HUDEP-2 (cell line): ENCODE results near the gene NAV3.

Experiments used
- DNase-seq, 76 experiments: peaks; one replicate each; lab custom pipeline; 2025; ENCODE audit not compliant: unreplicated experiment in 76 of 76; lab: John Stamatoyannopoulos, UW

Gene NAV3

DNA sequence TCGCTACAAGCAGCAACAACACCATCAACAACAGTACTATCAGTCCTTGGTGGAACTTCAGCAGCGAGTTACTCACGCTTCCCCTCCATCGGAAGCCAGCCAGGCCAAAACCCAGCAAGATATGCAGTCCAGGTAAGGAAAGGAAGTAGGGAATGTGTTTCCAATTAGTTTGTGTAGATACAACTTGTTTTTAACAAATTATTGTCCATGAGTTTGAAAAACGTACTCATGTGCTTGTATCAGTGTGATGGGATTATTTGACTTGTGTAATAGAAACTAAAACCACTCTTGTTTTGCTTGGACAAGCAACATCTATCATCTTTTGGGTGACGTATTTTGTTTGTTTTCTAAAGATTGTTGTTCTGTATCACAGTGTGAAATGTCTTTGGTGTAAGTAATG lies 137.9 kb downstream of the NAV3 start:
- no peak for DNase-seq

DNA sequence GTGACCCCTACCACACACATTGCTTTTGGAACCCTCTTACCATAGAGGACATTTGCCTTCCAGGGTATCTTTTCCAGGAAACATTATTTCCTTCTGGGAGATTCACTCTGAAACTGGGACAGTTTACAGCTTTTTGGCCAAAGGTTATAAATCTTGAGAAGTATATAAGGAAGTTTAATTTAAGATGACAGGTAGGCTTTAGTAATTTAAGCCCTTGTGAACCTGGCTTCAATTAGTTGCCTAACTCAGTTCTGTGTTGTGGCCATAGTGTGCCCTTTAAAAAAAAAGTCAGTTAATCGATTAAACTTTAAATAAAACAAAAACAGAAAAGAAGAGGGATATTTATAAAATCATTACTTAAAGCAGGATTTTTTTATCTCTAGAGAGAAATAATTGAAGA lies 142.9 kb downstream of the NAV3 start:
- no peak for DNase-seq

DNA sequence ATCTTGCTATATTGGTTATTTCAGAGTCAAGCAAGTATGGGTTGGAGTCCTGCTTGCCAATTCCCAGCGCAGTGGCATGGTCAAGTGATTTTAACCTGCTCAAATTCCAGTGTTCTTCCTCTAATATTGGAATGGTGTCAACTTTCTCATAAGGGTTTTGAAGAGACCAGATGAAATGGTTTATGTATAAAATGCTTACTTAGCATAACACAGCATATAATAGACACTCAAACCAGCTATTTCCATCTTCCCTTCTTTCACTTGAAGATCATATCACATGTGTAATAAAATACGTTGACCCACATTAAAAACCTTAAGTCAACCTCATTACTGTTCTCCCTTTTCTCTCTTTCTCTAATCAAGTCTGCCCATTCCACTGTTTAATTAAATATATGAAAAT lies 144.0 kb downstream of the NAV3 start:
- no peak for DNase-seq

DNA sequence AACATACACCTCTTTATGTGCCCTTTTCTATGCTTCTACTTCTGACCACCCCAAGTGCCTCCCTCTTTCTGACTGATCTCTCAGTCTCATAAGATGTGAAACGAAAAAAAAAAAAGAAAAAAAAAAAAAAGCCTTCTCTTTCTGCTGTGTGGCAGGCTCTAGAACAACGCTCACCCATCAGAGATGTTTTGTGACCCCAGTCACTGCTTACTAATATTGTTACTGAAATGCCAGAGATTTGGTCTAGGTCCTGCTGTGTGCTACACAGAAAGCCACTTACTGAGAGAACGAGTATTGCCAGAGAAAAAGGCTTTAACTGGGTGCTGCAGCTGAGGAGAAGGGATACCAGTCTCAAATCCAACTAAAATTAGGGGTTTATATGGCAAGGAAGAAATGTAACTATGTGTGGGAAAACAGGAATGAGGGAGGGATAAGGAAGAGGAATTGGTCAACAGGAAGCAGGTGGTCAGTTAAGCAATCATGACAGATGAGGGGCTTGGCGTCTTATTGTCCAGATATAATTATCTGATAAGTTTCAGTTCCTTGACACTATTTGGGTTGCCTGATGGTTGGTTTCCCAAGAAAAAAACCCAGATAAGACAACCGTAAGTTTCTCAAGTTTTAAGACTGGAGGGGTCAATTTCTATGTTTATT lies 149.0 kb downstream of the NAV3 start:
- no peak for DNase-seq

DNA sequence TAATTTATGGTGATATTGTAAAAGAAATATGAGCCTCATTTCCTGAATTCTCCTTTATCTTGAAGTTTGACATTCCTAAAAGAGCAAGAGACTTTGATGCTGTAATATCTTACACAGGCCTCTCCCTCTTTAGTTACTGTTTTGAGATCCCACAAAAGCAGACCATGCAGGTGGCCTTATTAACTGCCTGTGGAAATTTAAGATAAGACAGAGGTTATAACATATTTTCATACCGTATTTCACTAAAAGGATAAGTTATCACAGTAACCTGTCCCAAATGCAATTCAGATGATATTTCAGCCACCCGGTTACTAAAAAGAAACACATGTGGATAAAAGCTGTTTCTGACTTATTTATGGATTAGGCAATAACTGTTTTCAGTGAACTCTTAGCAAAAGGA lies 150.1 kb downstream of the NAV3 start:
- no peak for DNase-seq

DNA sequence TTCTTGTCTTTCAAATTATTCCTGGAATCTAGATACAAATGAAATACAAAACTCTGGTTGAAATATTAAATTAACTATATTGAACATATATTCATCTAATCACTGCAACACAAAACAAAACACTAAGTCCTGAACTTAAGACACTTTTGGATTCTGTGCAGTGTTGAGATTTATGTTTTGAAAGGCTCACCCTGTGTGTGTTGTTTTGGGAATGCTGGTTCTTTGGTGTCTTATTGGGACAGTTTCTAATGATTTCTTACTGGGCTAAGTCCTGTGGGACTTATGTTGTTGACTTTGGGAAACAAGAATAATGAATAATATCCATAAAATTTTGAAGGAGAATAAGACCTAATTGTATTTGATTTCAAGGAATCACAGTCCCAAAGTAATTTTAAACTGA lies 153.2 kb downstream of the NAV3 start:
- DNase-seq = no peak

DNA sequence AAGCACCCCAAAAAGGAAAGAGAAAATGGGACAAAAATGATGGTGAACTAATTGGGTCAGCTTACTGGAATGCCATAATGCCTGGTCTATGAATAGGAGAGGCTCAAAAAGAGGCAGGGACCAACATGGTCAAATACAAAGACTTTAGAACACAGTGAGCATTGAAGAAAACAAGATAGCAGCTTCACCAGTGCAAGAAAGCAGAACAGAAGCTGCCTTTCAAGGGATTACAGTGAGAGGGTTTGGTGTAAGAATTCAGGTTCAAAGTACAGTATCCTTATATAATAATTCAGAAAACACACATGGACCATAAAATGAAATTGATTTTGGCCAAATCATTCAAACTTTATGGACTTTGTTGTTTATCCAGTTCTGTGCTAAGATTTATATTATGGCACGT lies 162.1 kb downstream of the NAV3 start:
- DNase-seq = no peak

DNA sequence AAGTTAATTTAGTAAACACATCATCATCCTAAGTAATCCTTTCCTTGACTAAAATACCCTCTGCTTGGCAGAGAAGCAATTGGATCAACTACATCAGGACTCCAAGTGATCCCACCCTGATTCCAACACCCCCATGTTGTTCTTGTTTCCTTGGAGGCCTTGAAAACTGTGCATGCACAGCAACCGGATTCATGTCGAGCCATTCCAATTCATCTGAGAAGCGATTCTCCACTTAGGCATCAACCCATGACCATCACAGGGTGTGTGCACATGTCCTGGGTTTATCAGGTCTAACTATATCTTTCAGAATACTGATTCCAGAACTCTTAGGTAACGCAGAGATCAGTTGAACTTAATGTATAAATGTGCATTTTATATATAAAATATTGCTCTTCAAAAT lies 163.0 kb downstream of the NAV3 start:
- DNase-seq = no peak

DNA sequence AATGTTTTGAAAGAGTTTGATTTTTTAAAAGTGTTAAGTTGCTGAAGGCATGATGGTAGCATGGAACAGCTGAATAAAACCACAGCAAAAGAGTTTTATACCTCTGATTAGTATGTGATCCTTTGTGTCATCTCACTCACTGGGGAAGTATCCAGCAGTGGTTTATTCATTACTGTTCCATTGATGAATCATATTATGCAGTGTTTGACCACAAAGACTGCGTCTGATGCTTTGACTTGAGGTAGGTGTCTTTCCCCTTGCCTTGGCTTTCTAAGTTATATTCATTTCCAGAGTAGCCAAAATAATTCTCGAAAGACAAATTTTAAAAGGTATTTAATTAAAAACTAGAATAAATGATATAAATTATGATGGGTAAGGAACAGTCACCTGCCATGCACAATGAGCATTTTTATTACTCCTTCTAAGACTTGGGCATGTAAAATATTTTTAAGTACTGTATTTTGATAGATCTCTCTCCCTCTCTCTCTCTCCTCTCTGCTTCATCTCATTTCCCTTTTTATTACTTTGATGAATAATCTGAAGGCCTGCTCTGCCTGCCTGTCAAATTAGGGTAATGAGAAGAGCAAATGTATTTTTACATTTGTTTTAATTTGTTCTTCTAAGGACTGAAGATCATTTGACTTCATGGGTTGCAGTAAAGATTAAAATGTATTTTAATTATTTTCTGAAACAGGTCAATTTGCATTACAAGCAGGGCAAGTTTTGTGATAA lies 164.9 kb downstream of the NAV3 start:
- DNase-seq = no peak

DNA sequence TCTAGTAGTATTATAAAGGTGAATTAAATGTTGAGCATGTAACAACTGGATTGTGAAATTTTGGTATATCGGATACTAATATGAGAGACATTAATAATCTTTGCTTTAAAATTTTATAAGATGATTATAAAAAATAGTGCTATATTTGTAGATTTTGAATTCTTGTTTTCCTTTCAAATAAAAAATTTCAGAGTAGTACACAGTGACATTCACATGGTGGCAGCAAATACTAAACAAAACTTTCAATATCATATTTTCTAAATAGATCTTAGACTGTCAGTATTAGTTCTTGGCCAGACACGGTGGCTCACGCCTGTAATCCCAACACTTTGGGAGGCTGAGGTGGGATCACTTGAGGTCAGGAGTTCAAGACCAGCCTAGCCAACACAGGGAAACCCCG lies 166.0 kb downstream of the NAV3 start:
- no peak for DNase-seq

DNA sequence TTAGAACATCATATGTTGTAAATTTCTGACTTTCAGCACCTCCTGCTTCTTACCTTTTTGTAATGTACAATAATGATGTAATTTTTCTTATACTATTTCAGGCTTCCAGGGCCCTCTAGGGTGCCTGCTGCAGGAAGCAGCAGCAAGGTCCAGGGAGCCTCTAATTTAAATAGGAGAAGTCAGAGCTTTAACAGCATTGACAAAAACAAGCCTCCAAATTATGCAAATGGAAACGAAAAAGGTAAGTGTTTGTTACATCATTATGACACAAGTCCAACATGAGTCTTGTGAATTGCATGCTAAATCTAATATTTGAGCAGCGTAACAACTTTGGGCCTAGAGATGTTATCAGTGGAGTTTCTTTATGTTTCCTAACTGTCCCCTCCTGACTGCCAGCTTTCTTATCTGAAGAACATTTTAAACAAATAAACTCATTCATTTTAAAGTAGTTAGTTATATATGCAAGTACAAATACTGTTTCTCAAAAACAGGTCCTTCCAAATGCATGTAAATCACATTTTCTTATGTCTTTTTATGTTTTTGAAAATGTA lies 167.6 kb downstream of the NAV3 start:
- DNase-seq = no peak

DNA sequence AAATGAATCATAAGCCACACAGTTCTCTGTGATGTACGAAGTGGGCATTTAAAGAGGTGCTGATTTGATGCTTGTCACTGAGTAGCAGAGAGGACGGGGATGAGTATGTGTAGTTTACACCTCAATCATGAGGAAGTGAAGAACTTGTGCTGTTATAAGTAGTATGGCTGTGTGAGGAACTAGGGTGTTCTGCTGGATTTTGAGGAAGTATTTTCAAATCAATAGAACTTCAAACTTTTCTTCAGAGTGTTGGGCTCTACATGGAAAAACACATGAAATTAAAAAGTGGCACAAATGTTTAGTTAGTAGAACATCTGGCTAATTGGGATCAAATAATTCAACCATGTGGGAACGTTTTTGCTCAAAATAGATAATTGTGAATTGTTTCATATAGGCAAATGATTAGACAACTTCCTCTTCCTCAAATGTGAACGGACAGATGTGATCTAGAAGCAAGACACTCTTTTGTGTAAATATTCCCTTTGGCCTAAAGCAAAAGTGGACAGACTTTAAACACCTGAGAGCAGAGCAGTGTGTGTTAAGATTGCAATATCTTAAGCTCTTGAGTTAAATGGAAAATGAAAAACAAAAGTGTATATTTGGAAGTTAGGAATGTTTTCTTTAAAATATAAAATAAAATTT lies 168.5 kb downstream of the NAV3 start:
- no peak for DNase-seq

DNA sequence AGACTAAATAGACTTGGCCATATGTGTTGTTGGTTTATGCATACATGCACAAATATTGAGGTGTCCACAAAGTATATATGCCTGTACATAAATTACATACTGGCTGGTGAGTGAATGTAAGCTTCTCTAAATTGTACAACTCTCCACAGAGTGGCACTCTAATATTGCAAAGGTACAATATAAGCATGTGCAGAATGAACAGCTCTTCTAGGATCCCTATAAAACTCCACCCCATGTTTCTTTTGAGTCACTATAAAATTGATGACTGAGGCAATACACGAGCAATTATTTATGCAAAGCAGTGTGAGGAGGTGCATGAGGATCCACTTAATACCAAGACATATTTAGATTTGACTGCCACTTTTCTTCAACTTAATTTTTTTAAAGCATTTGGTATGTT lies 172.2 kb downstream of the NAV3 start:
- DNase-seq = no peak

DNA sequence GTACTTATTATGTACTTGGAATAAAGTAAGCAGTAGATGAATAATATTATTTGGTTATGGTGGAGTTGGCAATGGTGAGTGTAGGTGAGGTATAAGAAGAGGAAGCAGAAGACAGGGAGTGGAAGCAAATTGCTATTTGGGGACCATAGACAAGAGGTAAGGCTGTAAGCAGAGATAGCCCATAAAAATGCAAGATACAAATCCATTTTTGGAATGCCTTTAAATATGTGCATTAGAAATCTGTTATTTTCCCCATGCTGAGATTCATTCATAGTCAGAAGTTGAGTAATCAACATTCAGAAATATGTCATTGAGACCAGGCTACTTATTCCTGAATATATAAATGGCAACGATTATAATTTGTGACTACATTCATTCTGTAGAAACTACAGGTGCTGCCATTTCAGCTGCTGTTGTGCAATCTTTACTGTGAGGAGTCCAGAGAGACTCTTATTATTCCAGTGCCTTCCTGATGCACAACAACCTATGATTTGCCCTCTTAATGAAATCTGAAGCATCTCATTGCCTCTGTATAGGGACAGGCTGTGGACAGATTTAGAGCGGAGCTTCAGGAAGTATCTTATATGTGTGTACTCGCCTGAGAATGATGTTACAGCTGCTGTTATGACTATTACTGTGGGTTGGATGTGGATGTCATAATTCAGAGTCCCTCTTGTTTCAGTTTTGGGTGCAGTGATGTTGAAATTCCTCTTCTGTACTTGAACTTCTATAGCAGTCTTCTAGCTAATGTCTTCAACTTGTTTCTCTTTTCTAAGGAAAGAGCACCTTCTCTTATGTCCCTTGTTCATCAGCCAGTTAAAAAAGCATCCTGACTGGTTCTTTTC lies 173.8 kb downstream of the NAV3 start:
- DNase-seq = no peak

DNA sequence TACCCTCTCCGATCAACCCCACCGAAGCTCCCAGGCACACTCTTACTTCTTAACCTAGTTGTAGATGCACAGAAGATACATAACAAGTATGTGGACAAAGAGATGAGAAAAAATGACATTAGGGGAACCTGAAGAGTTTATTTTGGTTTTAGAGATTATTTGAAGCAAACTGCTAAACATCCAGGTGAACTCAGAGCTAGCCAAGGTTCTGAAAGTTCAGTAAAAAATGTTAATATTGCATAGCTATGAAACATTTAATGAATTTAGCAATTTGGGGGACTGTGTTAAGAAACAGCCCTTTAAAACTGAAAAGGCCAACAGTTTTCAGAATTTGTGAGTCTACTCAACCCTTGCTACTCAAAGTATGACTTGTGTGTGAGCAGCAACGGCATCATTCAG lies 174.4 kb downstream of the NAV3 start:
- no peak for DNase-seq

DNA sequence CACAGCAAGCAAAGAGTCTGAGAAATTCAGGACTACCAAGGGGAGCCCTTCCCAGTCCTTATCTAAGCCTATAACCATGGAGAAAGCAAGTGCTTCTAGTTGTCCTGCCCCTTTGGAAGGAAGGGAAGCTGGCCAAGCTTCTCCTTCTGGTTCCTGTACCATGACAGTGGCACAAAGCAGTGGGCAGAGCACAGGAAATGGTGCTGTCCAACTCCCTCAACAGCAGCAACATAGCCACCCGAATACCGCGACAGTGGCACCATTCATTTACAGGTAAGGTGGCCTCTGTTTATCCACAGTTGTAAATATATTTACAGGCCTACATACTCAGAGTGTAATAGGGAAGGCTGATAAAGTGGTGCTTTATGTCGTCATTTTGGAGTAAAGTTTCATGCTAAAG lies 176.5 kb downstream of the NAV3 start:
- no peak for DNase-seq

DNA sequence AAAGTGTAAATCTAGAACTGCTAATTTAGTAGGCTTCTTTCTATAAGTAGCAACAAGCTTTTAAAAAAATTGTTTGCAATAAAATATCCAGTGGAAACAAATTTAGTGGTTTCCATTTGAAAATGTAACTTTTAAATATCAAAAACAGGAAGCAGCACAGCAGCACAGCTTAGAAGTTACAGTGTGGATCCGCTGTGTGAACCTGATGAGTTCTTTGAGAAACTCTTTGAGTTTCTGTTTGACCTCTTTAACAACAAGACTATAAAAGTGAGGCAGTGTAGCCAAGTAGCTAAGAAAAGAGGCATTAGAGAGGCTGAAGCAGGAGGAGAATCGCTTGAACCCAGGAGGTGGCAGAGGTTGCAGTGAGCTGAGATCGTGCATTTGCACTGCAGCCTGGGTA lies 178.3 kb downstream of the NAV3 start:
- no peak for DNase-seq

DNA sequence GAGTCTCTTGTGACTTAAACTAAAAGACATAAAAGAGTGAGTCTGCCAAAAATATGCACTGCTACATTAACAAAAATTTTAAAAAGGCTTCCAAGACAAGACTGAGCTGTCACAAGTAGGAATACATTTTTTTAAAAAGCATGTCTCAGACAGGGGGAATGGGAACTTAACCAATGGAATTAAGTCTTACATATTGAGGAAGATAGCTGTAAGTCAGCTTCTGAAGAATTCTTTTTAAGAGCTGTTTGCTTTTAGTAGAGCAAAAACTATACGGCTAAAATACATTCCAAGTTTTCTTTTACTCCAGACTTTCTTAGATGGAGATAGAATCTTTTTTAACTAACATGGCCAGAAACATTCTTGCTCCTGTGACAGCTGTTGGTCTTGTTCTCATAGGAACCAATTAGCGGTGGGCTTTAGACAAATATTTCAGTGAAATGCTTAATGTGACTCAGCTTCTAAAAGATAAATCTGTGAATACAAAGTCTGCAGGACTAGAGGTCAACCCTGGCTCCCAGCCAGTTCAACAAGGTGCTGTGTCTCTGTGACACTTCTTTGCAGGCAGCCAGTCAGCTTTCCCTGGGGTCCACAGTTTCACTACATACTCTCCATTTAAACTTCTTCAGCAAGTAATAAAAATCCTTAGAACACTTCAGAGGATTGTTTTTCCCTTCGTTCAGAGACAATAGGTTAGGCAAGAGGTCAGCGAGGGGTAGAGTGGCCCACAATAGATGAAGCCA lies 187.6 kb downstream of the NAV3 start:
- no peak for DNase-seq

DNA sequence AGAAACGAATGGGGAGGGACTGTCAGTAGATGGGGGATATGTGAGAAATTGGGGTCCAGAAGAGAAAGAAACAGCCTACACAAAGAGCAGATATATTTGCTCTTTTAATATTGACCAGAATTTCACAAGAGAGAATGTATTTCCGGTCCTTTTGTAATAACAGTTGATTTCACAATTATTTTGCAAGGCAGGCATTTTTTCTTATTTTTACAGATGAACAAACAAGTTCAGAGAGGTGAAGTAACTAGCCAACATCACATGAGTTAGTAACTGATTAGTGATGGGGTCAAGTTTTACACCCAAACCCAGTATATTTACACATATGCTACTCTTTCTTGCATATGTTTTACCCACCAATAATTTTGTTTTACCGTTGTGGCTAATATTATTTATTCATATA lies 188.2 kb downstream of the NAV3 start:
- DNase-seq = no peak

DNA sequence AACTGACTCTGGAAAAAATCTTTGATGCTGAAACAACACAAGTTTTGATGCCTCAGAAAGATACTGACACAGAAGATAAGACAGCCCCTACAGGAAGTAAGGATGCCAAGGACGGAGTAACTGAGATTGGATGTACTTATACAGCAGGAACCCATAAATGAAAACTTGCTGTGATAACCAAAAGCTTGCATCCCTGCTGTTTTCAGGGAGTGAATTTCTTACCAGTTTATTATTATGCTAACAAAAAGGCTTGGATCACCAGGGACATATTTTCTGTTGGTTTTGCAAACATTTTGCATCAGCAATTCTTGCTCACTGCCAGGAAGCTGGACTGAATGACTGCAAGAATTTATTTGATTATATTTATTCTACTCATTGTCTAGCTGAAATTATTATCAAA lies 197.7 kb downstream of the NAV3 start:
- no peak for DNase-seq
